Measurements from ENCODE around the gene GPBP1.
"Not testable (repeated sequence)": the region's sequence is repeated elsewhere in the genome, so short reads cannot be mapped to it uniquely, and the experiment has no call there.

GPBP1 gene

GRCh38 chr5:57291894-57292293 lies 118.0 kb downstream of the GPBP1 start:
- DNase-seq = no peak

DNA sequence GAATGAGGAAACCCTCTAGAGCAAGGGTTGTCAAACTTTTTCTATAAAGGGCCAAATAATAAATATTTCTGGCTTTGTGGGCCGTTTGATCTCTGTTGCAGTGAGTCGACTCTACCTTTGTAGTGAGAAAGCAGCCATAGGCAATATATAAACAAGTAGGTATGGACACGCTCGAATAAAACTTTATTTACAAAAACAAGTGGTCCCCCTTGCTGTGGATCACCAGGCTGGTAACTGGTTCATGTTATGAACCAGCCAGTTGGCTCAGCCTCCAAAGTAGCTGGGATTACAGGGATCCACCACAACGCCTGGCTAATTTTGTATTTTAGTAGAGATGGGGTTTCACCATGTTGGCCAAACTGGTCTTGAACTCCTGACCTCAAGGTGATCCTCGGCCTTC lies 118.5 kb downstream of the GPBP1 start:
- no peak for DNase-seq

DNA sequence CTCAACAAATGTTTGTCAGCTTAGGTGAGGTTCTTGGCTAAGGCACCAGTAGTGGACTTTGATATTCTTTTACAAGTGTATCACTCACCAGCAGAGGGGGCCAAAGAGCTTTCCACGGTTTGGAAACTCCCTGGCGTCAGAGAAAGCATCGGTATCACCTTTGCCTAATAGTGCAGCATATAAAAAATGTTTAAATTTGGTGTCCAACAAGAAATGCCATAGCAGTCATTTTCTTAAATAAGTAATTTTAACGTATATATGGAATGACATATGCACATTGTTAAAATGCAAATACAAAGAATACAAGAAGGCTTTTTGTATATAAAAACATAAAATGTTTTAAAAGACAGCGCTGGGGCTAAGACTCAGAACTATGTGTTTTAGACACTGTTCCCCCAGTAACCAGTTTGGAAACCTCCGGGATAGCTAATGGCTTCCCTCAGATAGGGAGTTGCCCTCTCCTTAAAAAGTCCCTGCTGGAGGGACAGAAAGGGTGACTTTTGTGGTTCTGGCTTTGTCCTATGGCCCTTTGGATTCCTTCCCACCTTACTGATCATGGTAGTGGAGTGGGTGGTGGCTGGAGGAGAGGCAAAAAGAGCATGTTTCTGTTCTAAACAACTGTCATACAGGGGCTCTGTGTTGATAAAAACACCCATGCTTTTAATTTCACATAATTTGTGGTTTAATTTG lies 124.6 kb downstream of the GPBP1 start:
- DNase-seq = peak; percentile 77

GRCh38 chr5:57298985-57299491 lies 125.2 kb downstream of the GPBP1 start:
- DNase-seq = peak; percentile 84

DNA sequence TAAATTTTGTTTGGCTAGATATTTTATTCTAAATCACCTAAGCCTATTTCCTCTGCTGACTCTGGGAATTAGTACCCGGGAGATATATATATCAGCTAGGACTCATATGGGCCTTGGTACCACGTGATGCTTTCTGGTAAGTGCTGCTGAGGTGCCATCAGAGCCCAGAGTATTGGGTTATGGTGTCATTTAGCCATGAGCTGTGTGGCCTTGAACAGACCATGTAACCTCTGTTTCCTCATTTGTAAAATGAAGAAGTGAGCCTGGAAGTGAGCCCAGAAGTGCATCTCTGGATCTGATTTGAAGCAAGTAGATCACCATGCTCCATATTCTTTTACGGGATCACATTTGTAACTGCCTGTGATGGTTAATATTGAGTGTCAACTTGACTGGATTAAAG lies 126.1 kb downstream of the GPBP1 start:
- no peak for DNase-seq

DNA sequence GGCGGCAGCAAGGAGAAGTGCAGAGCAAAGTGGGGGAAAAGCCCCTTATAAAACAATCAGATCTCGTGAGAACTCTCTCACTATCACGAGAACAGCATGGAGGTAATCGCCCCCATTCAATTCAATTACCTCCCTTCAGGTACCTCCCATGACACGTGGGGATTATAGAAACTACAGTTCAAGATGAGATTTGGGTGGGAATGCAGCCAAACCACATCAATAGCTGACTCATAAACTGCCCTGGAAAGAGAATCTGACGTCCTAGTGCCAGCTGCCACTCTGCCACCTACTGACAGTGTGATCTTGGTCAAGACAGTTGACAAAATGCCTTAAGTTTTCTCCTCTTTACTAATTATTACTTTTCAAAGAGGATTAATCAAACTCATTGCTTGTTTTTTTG lies 128.3 kb downstream of the GPBP1 start:
- DNase-seq = peak; percentile 32

- peak; percentile 79 for DNase-seq
Measured at GRCh38 chr5:57302643-57303042, 128.8 kb downstream of the GPBP1 start.

- no peak for DNase-seq
Measured at GRCh38 chr5:57303985-57304384, 130.1 kb downstream of the GPBP1 start.

DNA sequence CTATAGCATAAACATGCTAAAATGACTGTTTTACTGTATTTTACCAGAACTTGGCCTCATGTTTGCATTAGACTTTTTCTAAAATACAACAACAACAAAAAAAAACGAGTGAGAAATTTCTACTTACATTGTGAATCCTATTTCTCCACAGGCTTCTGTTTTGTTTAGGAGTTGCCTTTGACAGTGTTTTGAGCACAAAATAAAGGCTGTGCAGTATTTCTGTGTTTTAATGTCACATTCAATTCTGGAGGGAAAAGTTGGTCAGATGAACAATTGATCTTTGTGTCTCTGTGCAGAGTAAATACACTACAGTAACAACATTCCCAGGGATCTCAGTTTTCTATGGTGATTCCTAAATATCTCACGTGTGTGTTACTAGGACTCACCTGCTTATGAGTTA lies 131.1 kb downstream of the GPBP1 start:
- DNase-seq = no peak

DNA sequence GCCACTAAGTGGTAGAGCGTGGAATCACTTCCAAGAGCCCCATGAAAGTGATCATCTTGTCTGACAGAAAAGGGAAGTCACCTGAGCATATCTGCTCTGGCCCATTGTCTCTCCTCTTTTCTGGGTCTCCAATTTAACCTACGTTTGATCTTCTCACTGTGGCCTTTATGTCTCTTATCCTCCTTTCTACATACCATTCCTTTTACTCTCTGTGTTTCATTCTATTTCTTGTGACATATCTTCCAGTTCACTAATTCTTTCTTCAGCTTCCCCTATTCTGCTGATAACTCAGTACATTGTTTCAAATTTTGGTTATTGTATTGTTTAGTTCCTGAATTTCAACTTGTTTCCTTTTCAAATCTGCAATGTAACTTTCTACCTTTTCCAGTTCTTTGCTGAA lies 132.5 kb downstream of the GPBP1 start:
- DNase-seq = no peak

DNA sequence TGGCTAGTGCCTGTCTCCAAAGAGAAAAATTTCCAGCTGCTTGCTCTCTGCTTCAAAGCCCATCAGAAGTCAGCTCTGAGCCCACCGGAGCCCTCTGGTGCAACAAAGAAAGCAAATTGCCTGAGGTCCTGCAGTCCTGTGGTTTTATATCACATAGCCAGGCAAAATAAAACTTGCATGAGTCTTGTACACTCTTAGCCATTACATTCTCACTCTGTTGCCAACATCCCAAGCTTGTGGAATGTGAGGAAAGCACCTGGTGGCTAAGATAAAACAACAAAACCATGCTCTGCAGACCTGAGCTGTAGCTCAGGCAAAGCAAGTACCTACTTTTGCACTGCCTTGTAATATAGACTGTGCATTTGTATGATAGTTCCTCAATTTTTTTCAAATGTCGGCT lies 133.7 kb downstream of the GPBP1 start:
- DNase-seq = no peak

- not testable (repeated sequence) for DNase-seq
Measured at GRCh38 chr5:57309022-57309421, 135.2 kb downstream of the GPBP1 start.

DNA sequence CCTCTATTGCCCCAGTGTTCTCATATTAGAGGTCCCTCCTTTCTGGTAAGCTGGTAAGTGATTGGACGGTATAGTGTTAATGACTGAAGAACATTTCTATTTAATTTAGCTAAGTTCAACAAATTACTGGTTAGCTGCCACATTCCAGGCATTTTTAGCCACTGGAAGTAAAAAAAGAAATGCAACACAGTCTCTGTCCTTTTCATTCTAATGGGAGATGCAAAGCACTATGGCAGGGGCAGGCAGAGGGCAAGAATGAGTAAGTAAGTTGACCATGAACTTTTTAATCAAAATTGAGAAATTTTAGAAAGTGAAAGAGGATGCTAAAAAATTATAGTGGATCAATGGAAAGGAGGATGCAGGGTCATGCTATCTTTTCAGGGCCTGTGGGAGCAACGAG lies 137.4 kb downstream of the GPBP1 start:
- no peak for DNase-seq

DNA sequence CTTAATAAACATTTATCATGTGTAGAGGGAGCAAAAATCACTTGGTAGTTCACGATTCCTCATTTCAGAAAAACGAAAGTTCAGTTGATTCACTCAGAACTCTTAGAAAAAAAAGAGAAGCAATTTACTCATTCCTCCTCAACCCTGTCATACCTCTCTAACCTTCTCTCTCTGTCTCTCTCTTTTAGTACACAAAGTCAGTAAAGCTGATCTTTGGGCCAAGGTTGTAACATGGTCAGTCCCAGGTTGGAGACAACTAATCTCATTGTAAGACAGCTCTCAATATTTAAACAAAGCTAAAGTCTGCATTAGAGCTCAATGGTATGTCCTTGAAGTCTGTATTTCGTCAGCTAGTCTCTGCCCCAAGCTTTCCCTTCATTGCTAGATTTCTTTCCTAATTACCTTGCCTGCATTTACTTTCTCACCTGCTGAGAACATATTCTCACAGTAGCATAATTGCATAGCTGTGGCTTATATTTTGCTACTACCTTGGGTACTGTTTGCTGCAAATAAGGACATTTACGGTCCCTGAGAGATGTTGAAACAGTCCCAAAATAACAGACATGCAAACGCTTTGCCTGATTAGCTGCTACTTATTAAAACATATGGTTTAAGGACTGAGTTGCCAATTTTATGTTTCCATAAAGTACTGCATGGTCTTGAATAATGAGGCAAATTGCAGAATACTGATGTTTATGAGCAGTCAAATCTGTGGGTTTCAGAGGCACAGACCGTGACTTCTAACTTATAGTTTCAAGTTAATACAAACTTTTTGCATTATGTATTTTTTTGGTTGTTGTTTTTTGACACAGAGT lies 138.3 kb downstream of the GPBP1 start:
- no peak for DNase-seq

- DNase-seq = no peak
Measured at GRCh38 chr5:57313716-57314115, 139.9 kb downstream of the GPBP1 start.

All from fibroblast of skin of scalp (primary cell).